Activated T-helper 2 cell treated with anti-CD3 and anti-CD28 coated beads, Interferon-gamma antibody, Interleukin-2, Interleukin-4, amounts not matched to agents 10 μg/mL and 5 μg/mL and 100 μg/mL, durations not matched to agents 14 hours and 24 hours and 36 hours (primary cell): ENCODE data around the gene RPS6KA2. TPM values are rescaled to one million over a fixed set of nuclear protein-coding genes. Genes with fewer than 3 reads are reported as not detected.
"Not testable (repeated sequence)": the region's sequence is repeated elsewhere in the genome, so short reads cannot be mapped to it uniquely, and the experiment has no call there.

ENCODE experiments used
- DNase-seq: peaks from one replicate; pipeline ENCODE4 v3.0.0; 2021; ENCODE audit warnings: low spot score
- H3K27ac Mint-ChIP-seq: one replicate; pipeline ENCODE4 v1.8.0; 2021; ENCODE audit warnings: mixed read lengths
- H3K27me3 Mint-ChIP-seq: one replicate; pipeline ENCODE4 v1.8.0; 2021; ENCODE audit warnings: low read depth, mixed read lengths
- H3K36me3 Mint-ChIP-seq: one replicate; pipeline ENCODE4 v1.8.0; 2021; ENCODE audit warnings: low read depth, mixed read lengths
- H3K4me1 Mint-ChIP-seq: one replicate; pipeline ENCODE4 v1.8.0; 2021; ENCODE audit warnings: low read depth, mixed read lengths
- H3K4me3 Mint-ChIP-seq: one replicate; pipeline ENCODE4 v1.8.0; 2021; ENCODE audit warnings: low read depth, mild to moderate bottlenecking, moderate library complexity, mixed read lengths
- H3K9me3 Mint-ChIP-seq: one replicate; pipeline ENCODE4 v1.8.0; 2021; ENCODE audit warnings: mixed read lengths
- intact Hi-C: fragments of 100-400 bp; cut with micrococcal nuclease; formaldehyde crosslinking; loops from one replicate; pipeline ENCODE4 v1.15.1; 2023
- total RNA-seq: library from RNA; stranded (reverse); gene quantifications from 2 replicates; pipeline ENCODE4 v1.2.3, GENCODE V29; 2022

The RPS6KA2 gene
- total RNA-seq, 1 donor from 2014 or later, result 2.1 TPM

- intact Hi-C loops, result no loop called here
- H3K27ac Mint-ChIP-seq, result no peak overlapping the region
- DNase-seq, result no peak
- H3K4me3 Mint-ChIP-seq, result no peak overlapping the region
- H3K9me3 Mint-ChIP-seq, result no peaks in the 10 kb centered on the region
- H3K4me1 Mint-ChIP-seq, result no peaks in the 10 kb centered on the region
- H3K36me3 Mint-ChIP-seq, result peaks cover 2% of the 10 kb centered on the region
- H3K27me3 Mint-ChIP-seq, result peaks cover under 1% of the 10 kb centered on the region
These were observed 261.8 kb downstream of the RPS6KA2 start for GRCh38 chr6:166365221-166365620.

- Mint-ChIP-seq H3K27me3 (peaks cover 8% of the 10 kb centered on the region), H3K27ac (no peak overlapping the region), H3K36me3 (peaks cover 2% of the 10 kb centered on the region), H3K4me3 (no peak overlapping the region), H3K9me3 (no peaks in the 10 kb centered on the region), H3K4me1 (no peaks in the 10 kb centered on the region)
- no peak for DNase-seq
- intact Hi-C loops, result no loop called here
These were observed 262.6 kb downstream of the RPS6KA2 start for GRCh38 chr6:166364456-166364855.

- DNase-seq, H3K4me1 Mint-ChIP-seq, H3K9me3 Mint-ChIP-seq, intact Hi-C loops, H3K36me3 Mint-ChIP-seq, H3K4me3 Mint-ChIP-seq, H3K27ac Mint-ChIP-seq: not testable (repeated sequence)
- H3K27me3 Mint-ChIP-seq, result peaks cover 21% of the 10 kb centered on the region
These were observed 264.6 kb downstream of the RPS6KA2 start for GRCh38 chr6:166362427-166362826.

GRCh38 chr6:166361077-166361429 is 266.0 kb downstream of the RPS6KA2 start:
- Mint-ChIP-seq H3K9me3 (peaks cover 4% of the 10 kb centered on the region), H3K4me3 (no peak overlapping the region), H3K27ac (no peak overlapping the region), H3K36me3 (peaks cover 2% of the 10 kb centered on the region), H3K4me1 (no peaks in the 10 kb centered on the region), H3K27me3 (peaks cover 24% of the 10 kb centered on the region)
- DNase-seq, result no peak
- intact Hi-C loops, result no loop called here

GRCh38 chr6:166360243-166361076 is 266.6 kb downstream of the RPS6KA2 start:
- Mint-ChIP-seq H3K27me3 (peaks cover 24% of the 10 kb centered on the region), H3K4me3 (no peak overlapping the region), H3K4me1 (no peaks in the 10 kb centered on the region), H3K36me3 (no peaks in the 10 kb centered on the region), H3K27ac (no peak overlapping the region), H3K9me3 (peaks cover 4% of the 10 kb centered on the region)
- intact Hi-C loops, result no loop called here
- DNase-seq, result no peak

Other genes with a start within 250 kb of the RPS6KA2 start
- gene MPC1, start 244.3 kb downstream of the RPS6KA2 start, total RNA-seq, result 20.3 and 21.1 TPM in 2 replicates
- gene RAMACL, start 40.6 kb downstream of the RPS6KA2 start, total RNA-seq, result 0.32 TPM in 1 of 2 replicates, not detected in the other